Eye (tissue), 1 donor: ENCODE data around the gene SMOC2.

ENCODE experiments used
- DNase-seq: peaks from one replicate; pipeline ENCODE4 v3.0.0-alpha.2; 2015

SMOC2 gene

DNA sequence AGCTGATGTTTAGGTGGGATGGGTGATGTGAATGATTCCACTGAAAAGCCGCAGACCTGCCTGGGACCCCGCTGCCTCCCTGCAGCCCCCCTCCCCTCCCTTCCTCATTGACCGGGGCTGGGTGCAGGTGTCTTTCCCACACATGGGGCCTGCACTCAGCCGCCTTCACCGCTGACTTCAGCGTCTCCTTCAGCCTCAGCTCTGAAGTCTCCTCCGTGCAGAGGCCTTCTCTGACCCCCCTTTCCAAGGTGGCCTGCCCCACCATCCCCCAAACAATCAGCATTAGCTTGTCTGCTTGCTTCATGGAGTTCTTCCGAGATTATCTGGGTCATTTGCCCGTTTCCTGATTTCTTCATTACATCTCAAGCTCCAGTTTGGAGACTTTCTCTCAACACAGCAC, 140.7 kb downstream of the SMOC2 start:
- no peak for DNase-seq

DNA sequence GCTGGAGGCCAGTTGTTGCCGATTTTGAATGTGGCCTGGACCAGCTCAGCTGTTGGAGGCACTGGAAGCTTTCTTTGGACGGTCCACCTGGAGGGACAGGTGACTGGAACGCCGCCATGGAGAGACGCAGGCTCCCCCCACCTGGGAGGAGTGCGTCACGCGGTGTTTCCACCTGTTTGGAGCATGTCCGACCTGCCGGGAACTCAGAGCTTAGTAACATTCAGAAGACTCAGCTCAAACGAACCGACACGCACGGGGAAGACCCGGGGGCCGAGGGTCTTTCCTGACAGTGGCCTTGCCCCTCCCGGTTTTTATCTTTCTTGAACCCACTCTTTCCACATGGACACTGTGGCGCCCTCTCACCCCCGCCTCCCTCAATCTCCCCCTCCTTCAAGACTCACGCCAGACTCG, 141.6 kb downstream of the SMOC2 start:
- DNase-seq: no peak

DNA sequence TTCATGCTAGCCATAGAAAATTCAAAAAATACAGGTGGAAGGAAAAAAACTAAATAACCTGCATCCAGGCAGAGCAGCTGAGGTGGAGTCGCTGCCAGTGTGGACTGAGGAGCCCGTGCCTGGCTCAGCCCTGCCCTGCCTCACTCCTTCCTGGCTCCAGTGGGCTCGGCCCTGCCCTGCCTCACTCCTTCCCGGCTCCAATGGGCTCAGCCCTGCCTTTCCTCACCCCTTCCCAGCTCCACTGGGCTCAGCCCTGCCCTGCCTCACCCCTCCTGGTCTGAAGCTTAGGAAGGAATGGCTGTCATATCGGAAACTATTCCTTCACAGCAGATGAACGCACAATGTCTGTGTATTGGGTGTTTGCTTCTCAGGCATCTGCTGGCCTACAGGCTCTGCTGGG, 142.1 kb downstream of the SMOC2 start:
- no peak for DNase-seq

- DNase-seq: no peak
Observed at GRCh38 chr6:168583821-168584220, 142.8 kb downstream of the SMOC2 start.

DNA sequence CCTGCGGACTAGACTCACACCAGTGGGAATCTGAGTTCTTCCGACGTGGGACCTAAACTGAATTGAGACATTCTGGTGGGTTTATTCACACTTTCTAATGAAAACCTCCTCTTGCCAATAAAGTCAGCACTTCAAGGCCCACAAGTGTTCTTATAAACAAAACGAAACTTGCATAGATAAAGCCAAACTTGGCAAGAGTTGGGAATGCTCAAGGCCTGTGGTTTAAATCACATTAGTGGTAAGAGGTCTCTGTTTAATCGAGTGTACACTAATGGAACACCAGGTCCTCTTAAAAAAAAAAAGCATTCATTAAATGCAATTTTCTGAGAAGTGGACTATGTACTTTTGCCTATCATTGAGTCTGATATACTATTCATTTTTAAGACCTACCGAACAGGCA, 143.3 kb downstream of the SMOC2 start:
- DNase-seq: no peak

DNA sequence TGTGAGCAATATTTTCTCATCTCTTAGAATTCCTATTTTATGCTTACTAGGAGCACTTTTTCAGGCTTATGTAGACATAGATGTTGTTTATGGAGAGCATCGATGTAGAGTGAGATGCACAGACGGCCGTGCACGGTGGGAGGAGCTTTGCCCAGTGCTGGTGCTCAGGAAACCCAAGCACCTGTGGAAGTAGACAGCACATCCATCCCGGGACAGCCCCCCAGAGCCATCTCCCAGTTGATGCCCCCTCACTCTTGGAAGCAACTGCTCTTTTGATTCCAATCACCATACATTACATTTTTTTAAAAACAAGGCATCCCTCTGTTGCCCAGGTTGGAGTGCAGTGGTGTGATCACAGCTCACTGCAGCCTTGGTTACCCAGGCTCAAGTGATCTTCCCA, 143.7 kb downstream of the SMOC2 start:
- no peak for DNase-seq

GRCh38 chr6:168585441-168585840, 144.5 kb downstream of the SMOC2 start:
- no peak for DNase-seq

GRCh38 chr6:168589275-168589674, 148.3 kb downstream of the SMOC2 start:
- no peak for DNase-seq

- DNase-seq: no peak
Observed at GRCh38 chr6:168590406-168590805, 149.4 kb downstream of the SMOC2 start.

GRCh38 chr6:168596344-168596743, 155.4 kb downstream of the SMOC2 start:
- no peak for DNase-seq

DNA sequence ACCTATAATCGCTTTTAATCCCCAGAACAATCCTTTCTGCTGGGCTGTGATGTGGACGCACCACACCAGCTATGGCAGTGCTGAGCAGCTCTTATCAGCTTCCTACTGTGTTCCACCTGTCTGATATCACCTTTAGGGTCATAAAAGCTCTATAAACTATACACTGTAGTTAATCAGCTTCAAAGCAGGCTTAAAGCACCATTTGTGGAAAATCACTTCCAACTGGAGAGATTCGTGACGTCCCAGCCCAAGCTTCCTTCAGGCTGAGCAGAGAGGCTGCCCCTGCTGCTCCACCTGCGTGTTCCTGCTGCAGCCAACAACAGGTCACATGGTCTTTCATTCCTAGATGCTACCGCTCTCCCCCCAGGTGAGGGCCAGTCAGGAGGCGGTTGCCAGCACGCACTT, 156.5 kb downstream of the SMOC2 start:
- DNase-seq: no peak

GRCh38 chr6:168598251-168599117, 157.5 kb downstream of the SMOC2 start:
- DNase-seq: no peak

GRCh38 chr6:168599118-168599494, 158.1 kb downstream of the SMOC2 start:
- DNase-seq: no peak

DNA sequence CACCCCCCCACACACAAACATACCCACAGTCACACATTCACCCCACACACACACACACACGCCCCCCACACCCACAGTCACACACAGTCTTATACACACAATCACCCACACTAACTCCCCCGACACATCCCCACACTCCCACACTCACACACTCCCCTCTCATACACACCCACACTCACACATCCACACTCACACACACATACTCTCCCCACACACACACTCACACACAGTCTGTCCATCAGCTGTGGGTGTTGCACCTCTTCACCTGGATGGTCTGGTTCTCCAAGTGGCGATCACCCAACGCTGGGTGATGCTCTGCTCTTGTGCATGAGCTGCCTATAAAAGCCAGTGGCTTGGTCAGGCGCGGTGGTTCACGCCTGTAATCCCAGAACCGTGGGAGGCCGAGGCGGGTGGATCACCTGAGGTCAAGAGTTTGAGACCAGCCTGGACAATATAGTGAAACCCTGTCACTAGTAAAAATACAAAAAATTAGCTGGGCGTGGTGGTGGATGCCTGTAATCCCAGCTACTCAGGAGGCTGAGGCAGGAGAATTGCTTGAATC, 158.9 kb downstream of the SMOC2 start:
- DNase-seq: no peak

GRCh38 chr6:168600381-168600780, 159.4 kb downstream of the SMOC2 start:
- DNase-seq: no peak

DNA sequence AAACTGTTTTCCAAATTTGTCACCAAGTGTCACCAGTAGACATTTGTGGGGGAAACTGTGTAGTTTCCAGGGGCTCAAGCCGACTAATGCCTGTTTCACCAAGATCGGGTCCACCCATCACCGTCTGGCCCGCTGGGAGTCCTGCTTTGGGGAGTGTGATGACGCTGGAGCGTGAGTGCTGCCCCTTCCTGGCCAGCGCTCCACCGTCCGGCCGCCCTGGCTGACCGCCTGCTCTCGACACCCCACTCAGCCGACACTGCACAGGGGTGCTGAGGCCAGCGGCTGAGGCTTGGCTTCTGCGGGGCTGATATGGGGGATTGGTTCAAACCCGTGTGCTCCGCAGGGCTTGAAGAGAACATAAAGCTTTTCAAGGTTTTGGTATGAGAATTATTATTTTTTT, 160.1 kb downstream of the SMOC2 start:
- DNase-seq: no peak

GRCh38 chr6:168601546-168601945, 160.6 kb downstream of the SMOC2 start:
- peak; percentile 52 for DNase-seq

DNA sequence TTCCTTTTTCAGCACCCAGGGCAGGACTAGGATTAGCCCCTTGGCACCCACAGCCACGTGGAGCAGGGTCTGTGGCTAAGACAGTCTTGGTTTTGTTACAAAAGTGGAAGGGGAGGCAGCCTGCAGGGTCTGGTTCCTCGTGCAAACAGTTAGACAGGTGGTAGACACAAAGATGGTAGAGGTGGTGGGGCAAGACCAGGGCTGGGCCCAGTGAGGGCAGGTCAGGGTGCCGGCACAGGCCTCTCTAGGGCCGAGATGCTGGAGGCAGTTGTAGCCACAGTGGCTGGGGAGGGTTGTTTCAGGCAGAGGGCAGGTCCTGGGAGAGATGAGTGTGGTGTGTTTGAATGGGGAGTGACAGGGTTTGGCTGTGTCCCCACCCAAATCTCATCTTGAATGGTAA, 161.6 kb downstream of the SMOC2 start:
- DNase-seq: no peak

GRCh38 chr6:168603234-168603633, 162.2 kb downstream of the SMOC2 start:
- peak; percentile 58 for DNase-seq

DNA sequence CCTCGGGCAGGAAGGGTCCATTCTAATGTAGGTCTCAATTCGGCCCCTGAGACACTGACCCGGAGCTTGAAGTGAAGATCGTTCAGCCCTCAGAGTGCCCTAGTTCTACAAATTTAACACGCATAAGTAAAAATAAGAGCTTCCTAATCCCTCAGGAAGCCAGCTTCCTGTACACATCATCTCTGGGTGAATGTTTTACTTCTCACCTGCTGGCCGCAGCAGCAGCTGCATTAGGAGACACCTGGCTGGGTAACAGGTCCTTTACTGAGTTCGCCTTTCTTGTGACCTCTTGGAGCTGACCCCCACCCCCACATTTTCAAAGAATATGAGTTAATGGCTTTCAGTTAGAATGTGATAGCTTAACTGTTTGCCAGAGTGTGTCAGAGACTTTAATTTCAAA, 165.0 kb downstream of the SMOC2 start:
- no peak for DNase-seq

- no peak for DNase-seq
Observed at GRCh38 chr6:168606722-168607121, 165.7 kb downstream of the SMOC2 start.

DNA sequence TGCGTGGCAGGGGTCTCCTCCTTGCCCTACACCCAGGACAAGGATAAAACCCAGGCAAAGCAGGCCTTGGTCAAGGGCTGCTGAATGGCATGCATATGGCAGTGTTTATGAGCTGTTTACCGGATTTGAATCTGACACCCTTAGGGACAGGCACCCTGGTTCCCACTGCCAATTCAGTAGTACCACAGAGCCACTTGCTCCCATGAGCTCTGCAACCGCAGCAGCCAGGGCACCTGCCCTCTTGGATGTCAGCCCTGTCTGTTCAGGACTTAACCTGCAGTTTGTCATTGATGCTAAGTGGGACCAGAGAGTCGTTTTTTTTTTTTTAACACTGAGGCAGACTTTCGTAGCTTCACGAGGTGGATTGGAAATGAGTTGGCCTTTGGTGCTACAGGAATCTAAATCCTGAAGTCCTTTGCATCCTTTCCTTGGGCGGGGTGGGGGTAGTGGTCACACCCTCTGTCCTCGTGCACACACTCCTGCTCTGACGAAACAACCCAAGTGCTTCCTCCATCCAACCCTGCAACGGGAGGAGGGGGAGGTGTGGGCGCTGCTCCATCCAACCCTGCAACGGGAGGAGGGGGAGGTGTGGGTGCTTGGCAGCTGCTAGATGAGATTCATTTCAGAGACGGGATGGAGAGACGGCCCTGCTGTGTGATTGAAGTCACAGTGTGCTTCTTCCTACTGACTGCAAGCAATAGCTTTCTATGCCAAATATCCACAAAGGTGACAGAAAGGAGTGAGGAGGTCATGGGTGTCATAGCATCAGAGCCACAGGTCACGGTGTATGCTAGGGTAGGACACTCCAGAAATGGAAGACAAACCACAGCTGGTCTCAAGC, 166.5 kb downstream of the SMOC2 start:
- DNase-seq: peak; percentile 86

- no peak for DNase-seq
Observed at GRCh38 chr6:168608113-168608400, 167.1 kb downstream of the SMOC2 start.
